Pancreas (tissue), 10 donors: ENCODE results near the gene SPTLC2. TPM values are rescaled to one million over a fixed set of nuclear protein-coding genes. Genes with fewer than 3 reads are reported as not detected.
A peak's percentile ranks its signal among the peaks of the same experiment; 100 is the strongest.

ENCODE experiments used
- ATAC-seq, 4 donors: fragments of 200-7000 bp; cut with Tn5 transposase; one replicate each; pipeline versions ENCODE4 v1.8.0 to v1.9.1; 2020; ENCODE audit warnings: mild to moderate bottlenecking in 4 of 4, moderate library complexity in 4 of 4
- DNase-seq, 6 donors: peaks; one replicate each; pipeline ENCODE4 v3.0.0-alpha.2; 2020
- FAIRE-seq: peaks from 2 replicates; lab custom pipeline; 2012; peaks lifted over from hg19 to GRCh38; lab: Jason Lieb, UNC
- H3K27ac ChIP-seq, 4 donors: fragments of 200-600 bp; sonication (generic); 1 replicate in 3 of 4; 2 replicates in 1 of 4; pipeline versions ENCODE4 v1.5.0 to v1.8.0; 2020
- H3K27me3 ChIP-seq, 4 donors: fragments of 200-600 bp; one replicate each; pipeline ENCODE4 v1.8.0; 2021
- H3K36me3 ChIP-seq, 3 donors: fragments of 200-600 bp; sonication (generic) in 1 of 3; one replicate each; pipeline versions ENCODE4 v1.5.0 to v1.8.0; 2020 to 2021
- H3K4me1 ChIP-seq, 3 donors: fragments of 200-600 bp; one replicate each; pipeline ENCODE4 v1.8.0; 2021
- H3K4me3 ChIP-seq, 4 donors: fragments of 200-600 bp; sonication (generic) in 2 of 4; one replicate each; pipeline versions ENCODE4 v1.5.0 to v1.8.0; 2020 to 2021
- H3K9me3 ChIP-seq, 4 donors: fragments of 200-600 bp; one replicate each; pipeline ENCODE4 v1.8.0; 2021
- WGBS, 2 donors: extraction: QIAGEN DNeasy Blood & Tissue Kit; methylation state at CpG; one replicate each; pipeline ENCODE4 v1.1.7; 2013; 5-methylcytosine and 5-hydroxymethylcytosine counted together
- intact Hi-C, 3 donors: fragments of 100-400 bp; cut with DNase I; formaldehyde crosslinking; loops; one replicate each; pipeline versions ENCODE4 v1.11.1 to v1.14.2; 2022
- polyA plus RNA-seq, 2 donors: library from polyadenylated mRNA; stranded (reverse); fragments of 200-250 nt; gene quantifications; one replicate each; pipeline ENCODE4 v1.2.3, GENCODE V29; 2013
- total RNA-seq, 6 donors: library from RNA; stranded (reverse); fragmentation: NEBNext Ultra II Directional in 4 of 6; extraction: Animal tissue kit (Norgen Biotek cat#: 25700) in 4 of 6; gene quantifications; one replicate each; pipeline versions ENCODE4 v1.2.1 to v1.2.4, GENCODE V29; 2021 to 2023
- TF ChIP-seq, protein P1 (sequence below), 4 donors: fragments of 200-600 bp; sonication (generic) in 3 of 4; IDR thresholded peaks; one replicate each; pipeline versions ENCODE4 v1.5.0 to v1.8.0; 2021; ENCODE audit warnings: antibody characterized with exemption in 4 of 4
- donor health status: healthy with polysubstance abuse.
- donor health status: DM: no; HTN: no; CAD: no; lungs with moderate emphysema.
- donor health status: DM: no; HTN: no; CAD: no.
- donor health status: control.
- donor health status: control.
- donor health status: Bipolar disorder and iron deficiency.
- donor health status: DM: yes; HTN: yes; CAD: no.
- donor health status: DM: no; HTN: no; CAD: no.
- donor health status: DM: no; HTN: no; CAD: no.
- donor health status: DM: yes; HTN: yes; CAD: no.

SPTLC2 gene
- total and polyA plus RNA-seq, 8 donors = 3.2 to 19.4 (median 8.7) TPM

- ATAC-seq = no peak
- no peak overlapping the region for H3K4me3 ChIP-seq
- intact Hi-C loops = no loop called here
- no peaks in the 10 kb centered on the region for H3K36me3 ChIP-seq
- peaks cover 0 to 7% (median 2%) of the 10 kb centered on the region in 3 donors for H3K4me1 ChIP-seq
- DNase-seq = no peak
- WGBS, 2 donors = 95 to 96% methylated on average over 12 of the region's 12 CpGs
- TF ChIP-seq, protein P1, sequence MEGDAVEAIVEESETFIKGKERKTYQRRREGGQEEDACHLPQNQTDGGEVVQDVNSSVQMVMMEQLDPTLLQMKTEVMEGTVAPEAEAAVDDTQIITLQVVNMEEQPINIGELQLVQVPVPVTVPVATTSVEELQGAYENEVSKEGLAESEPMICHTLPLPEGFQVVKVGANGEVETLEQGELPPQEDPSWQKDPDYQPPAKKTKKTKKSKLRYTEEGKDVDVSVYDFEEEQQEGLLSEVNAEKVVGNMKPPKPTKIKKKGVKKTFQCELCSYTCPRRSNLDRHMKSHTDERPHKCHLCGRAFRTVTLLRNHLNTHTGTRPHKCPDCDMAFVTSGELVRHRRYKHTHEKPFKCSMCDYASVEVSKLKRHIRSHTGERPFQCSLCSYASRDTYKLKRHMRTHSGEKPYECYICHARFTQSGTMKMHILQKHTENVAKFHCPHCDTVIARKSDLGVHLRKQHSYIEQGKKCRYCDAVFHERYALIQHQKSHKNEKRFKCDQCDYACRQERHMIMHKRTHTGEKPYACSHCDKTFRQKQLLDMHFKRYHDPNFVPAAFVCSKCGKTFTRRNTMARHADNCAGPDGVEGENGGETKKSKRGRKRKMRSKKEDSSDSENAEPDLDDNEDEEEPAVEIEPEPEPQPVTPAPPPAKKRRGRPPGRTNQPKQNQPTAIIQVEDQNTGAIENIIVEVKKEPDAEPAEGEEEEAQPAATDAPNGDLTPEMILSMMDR (IDR thresholded peaks at IDR 0.05) = no peak
- H3K27me3 ChIP-seq = no peaks in the 10 kb centered on the region
- no peak for FAIRE-seq
- no peak overlapping the region for H3K27ac ChIP-seq
- H3K9me3 ChIP-seq = no peaks in the 10 kb centered on the region
These were observed 14.4 kb downstream of the SPTLC2 start for GRCh38 chr14:77601846-77602619.

- H3K9me3 ChIP-seq = no peaks in the 10 kb centered on the region
- WGBS, 2 donors = 55 to 72% methylated on average over 3 of the region's 3 CpGs
- intact Hi-C loops = no loop called here
- no peak overlapping the region for H3K4me3 ChIP-seq
- H3K4me1 ChIP-seq = peaks cover 0 to 7% (median 2%) of the 10 kb centered on the region in 3 donors
- H3K27ac ChIP-seq = no peak overlapping the region
- FAIRE-seq = no peak
- H3K27me3 ChIP-seq = no peaks in the 10 kb centered on the region
- DNase-seq = no peak
- TF ChIP-seq, protein P1 (IDR thresholded peaks at IDR 0.05) = no peak
- ATAC-seq = no peak
- H3K36me3 ChIP-seq = peaks cover 0 to 6% (median 0%) of the 10 kb centered on the region in 3 donors
These were observed 16.5 kb downstream of the SPTLC2 start for GRCh38 chr14:77599889-77600288.

DNA sequence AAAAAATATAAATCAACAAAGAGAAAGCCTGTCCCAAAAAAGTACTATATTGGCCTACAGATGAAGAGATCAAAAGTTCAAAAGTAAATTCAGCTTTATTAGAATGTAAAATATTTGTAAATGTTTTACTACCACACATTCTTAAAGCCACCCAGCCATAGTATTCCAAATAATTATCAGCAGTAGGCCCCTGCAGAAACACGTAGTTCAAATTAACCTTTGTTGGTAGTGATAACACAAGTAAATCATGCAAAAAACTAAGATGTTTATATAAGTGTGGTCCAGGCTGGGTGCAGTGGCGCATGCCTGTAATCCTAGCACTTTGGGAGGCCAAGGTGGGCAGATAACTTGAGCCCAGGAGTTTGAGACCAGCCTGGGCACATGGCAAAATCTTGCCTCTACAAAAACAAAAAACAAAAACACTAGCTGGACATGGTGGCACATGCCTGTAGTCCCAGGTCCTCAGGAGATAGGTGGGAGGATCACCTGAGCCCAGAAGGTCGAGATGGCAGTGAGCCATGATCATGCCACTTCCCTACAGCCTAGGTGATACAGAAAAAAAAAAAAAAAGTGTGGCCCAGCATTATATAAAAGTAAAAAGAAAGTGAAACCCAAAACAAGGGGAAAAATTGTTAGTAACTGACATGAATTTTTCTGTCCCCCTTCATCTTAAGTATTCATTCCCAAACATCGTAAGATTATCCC is 17.9 kb downstream of the SPTLC2 start:
- TF ChIP-seq, protein P1 (IDR thresholded peaks at IDR 0.05) = no peak
- ATAC-seq (peak in 1 of 4 donors; percentile 16), FAIRE-seq (no peak), DNase-seq (no peak)
- Histone ChIP-seq H3K9me3 (no peaks in the 10 kb centered on the region), H3K36me3 (peaks cover 0 to 6% (median 0%) of the 10 kb centered on the region in 3 donors), H3K4me1 (peaks cover 0 to 8% (median 7%) of the 10 kb centered on the region in 3 donors), H3K4me3 (no peak overlapping the region), H3K27me3 (no peaks in the 10 kb centered on the region), H3K27ac (no peak overlapping the region)
- WGBS, 2 donors = 47 to 63% methylated on average over 4 of the region's 4 CpGs
- intact Hi-C loops = no loop called here

DNA sequence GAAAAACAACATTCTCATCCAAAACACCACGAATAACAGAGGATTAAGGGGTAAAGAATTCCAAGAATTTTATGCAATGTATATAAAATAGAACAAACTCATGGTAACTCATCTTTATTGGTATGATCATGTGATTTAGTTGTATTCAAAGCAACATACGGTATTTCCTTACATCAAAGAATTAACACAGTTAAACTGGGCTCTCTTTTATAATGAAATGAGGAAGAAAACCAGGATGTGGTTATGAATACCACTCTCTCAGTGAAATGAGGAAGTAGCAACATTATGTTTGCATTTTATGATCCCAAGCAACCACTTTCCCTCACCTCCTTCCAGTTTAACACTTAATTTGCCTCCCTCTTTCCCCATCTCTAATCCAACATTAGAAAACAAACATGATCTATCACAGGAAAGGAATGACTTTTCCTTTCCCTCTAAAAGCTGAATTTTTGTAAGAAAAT is 22.9 kb downstream of the SPTLC2 start:
- TF ChIP-seq, protein P1 (IDR thresholded peaks at IDR 0.05) = no peak
- ATAC-seq = peak in 3 of 4 donors; percentile 26 to 56 (median 52)
- peaks cover 0 to 6% (median 0%) of the 10 kb centered on the region in 3 donors for H3K36me3 ChIP-seq
- peak; percentile 17 for FAIRE-seq
- peak overlapping the region in 2 of 4 donors; percentile 17 to 53 for H3K27ac ChIP-seq
- H3K9me3 ChIP-seq = no peaks in the 10 kb centered on the region
- no peaks in the 10 kb centered on the region for H3K27me3 ChIP-seq
- 67 to 74% methylated on average over 2 of the region's 2 CpGs for WGBS, 2 donors
- peaks cover 0 to 9% (median 0%) of the 10 kb centered on the region in 3 donors for H3K4me1 ChIP-seq
- no peak overlapping the region for H3K4me3 ChIP-seq
- DNase-seq = no peak
- intact Hi-C loops = no loop called here
